HCT116 (cell line): Measurements from ENCODE around the gene APP.

ENCODE experiments used
- CEBPB ChIP-seq: IDR thresholded peaks from 2 replicates; pipeline ENCODE4 v1.6.1; 2012; ENCODE audit warnings: low read depth
- EZH2 ChIP-seq: fragments of 200-600 bp; sonication (generic); IDR thresholded peaks from 2 replicates; pipeline ENCODE4 v1.6.1; 2017; ENCODE audit warnings: antibody characterized with exemption, mixed run types
- JUND ChIP-seq: IDR thresholded peaks from 2 replicates; pipeline ENCODE4 v1.6.1; 2012
- POLR2A ChIP-seq: IDR thresholded peaks from 2 replicates; pipeline ENCODE4 v1.7.0; 2011; ENCODE audit warnings: borderline replicate concordance; ENCODE audit not compliant: insufficient read depth, insufficient read length; ENCODE audit errors: extremely low read depth
- POLR2AphosphoS5 ChIP-seq: IDR thresholded peaks from 2 replicates; pipeline ENCODE4 v1.6.1; 2011; ENCODE audit warnings: mild to moderate bottlenecking, low read depth, low read length, moderate library complexity
- SP1 ChIP-seq: IDR thresholded peaks from 2 replicates; pipeline ENCODE4 v1.6.1; 2012; ENCODE audit warnings: low read depth
- SRF ChIP-seq: IDR thresholded peaks from 2 replicates; pipeline ENCODE4 v1.6.1; 2012; ENCODE audit warnings: low read depth
- TCF7L2 ChIP-seq: IDR thresholded peaks from 2 replicates; pipeline ENCODE4 v1.7.0; 2011; ENCODE audit warnings: borderline replicate concordance, inconsistent platforms; ENCODE audit not compliant: insufficient read depth, insufficient read length; ENCODE audit errors: extremely low read depth
- YY1 ChIP-seq: IDR thresholded peaks from 2 replicates; pipeline ENCODE4 v1.6.1; 2011; ENCODE audit warnings: low read length, low read depth, moderate library complexity, mild to moderate bottlenecking; ENCODE audit not compliant: insufficient replicate concordance; ENCODE audit errors: extremely low read depth
- ZNF274 ChIP-seq: fragments of 200-500 bp; sonication (Bioruptor generic); IDR thresholded peaks from 2 replicates; pipeline ENCODE4 v1.6.1; 2014; ENCODE audit warnings: mild to moderate bottlenecking, low read depth, low read length, inconsistent platforms
- TF ChIP-seq, protein P1 (sequence below), 3 experiments: fragments of 200-600 bp in 1 of 3; sonication (generic) in 1 of 3; IDR thresholded peaks in 2 of 3; conservative IDR thresholded peaks in 1 of 3; 2 replicates each; pipeline ENCODE4 v1.5.1; 2012 to 2017; ENCODE audit warnings: low read depth in 2 of 3, low read length in 2 of 3, antibody characterized with exemption in 1 of 3, borderline replicate concordance in 1 of 3, control low read depth in 1 of 3, mild to moderate bottlenecking in 1 of 3, mixed read lengths in 1 of 3, mixed run types in 1 of 3, moderate library complexity in 1 of 3; ENCODE audit not compliant: insufficient read depth in 1 of 3
- TF ChIP-seq, protein P2 (sequence below): IDR thresholded peaks from 2 replicates; pipeline ENCODE4 v1.6.1; 2011; ENCODE audit warnings: mild to moderate bottlenecking, low read length, moderate library complexity; ENCODE audit not compliant: insufficient replicate concordance; ENCODE audit errors: extremely low read depth
- TF ChIP-seq, protein P3 (sequence below): IDR thresholded peaks from 2 replicates; pipeline ENCODE4 v1.6.1; 2012

DNA sequence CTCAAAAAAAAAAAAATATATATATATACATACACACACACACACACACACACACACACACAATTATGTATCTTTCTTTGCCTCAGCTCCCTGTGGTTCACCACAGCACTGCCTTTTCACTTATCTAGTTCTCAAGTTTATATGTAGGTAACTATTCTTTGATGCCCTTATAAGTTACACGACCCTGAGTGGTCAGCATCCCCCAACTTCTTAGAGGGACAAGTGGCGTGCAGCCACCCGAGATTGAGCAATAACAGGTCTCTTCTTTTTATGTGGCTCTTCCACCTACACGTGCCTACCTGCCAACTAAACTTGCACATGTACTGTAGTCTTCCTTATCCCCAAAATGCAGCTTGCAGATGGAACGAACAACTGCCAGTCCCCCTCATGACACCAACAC is 315.0 kb downstream of the APP start:
- TF ChIP-seq POLR2A = no peak
- TF ChIP-seq, protein P1, sequence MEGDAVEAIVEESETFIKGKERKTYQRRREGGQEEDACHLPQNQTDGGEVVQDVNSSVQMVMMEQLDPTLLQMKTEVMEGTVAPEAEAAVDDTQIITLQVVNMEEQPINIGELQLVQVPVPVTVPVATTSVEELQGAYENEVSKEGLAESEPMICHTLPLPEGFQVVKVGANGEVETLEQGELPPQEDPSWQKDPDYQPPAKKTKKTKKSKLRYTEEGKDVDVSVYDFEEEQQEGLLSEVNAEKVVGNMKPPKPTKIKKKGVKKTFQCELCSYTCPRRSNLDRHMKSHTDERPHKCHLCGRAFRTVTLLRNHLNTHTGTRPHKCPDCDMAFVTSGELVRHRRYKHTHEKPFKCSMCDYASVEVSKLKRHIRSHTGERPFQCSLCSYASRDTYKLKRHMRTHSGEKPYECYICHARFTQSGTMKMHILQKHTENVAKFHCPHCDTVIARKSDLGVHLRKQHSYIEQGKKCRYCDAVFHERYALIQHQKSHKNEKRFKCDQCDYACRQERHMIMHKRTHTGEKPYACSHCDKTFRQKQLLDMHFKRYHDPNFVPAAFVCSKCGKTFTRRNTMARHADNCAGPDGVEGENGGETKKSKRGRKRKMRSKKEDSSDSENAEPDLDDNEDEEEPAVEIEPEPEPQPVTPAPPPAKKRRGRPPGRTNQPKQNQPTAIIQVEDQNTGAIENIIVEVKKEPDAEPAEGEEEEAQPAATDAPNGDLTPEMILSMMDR (IDR thresholded peaks at IDR 0.05 in 2 of 3, conservative IDR thresholded peaks at IDR 0.05 in 1 of 3; ENCODE audit: borderline replicate concordance in 1 of 3, insufficient read depth in 1 of 3, low read depth in 2 of 3, low read length in 2 of 3) = no peak
- TF ChIP-seq YY1 = no peak
- no peak for TF ChIP-seq TCF7L2
- TF ChIP-seq SRF = no peak
- no peak for TF ChIP-seq ZNF274
- TF ChIP-seq JUND = no peak
- TF ChIP-seq EZH2 = no peak
- TF ChIP-seq POLR2AphosphoS5 = no peak
- TF ChIP-seq, protein P2, sequence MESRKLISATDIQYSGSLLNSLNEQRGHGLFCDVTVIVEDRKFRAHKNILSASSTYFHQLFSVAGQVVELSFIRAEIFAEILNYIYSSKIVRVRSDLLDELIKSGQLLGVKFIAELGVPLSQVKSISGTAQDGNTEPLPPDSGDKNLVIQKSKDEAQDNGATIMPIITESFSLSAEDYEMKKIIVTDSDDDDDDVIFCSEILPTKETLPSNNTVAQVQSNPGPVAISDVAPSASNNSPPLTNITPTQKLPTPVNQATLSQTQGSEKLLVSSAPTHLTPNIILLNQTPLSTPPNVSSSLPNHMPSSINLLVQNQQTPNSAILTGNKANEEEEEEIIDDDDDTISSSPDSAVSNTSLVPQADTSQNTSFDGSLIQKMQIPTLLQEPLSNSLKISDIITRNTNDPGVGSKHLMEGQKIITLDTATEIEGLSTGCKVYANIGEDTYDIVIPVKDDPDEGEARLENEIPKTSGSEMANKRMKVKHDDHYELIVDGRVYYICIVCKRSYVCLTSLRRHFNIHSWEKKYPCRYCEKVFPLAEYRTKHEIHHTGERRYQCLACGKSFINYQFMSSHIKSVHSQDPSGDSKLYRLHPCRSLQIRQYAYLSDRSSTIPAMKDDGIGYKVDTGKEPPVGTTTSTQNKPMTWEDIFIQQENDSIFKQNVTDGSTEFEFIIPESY = no peak
- no peak for TF ChIP-seq CEBPB
- TF ChIP-seq, protein P3, sequence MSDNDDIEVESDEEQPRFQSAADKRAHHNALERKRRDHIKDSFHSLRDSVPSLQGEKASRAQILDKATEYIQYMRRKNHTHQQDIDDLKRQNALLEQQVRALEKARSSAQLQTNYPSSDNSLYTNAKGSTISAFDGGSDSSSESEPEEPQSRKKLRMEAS = no peak
- TF ChIP-seq SP1 = no peak
